Kidney glomerular epithelial cell (primary cell): Measurements from ENCODE around the gene CD244.

Experiments
- DNase-seq: peaks from one replicate; lab custom pipeline; 2025; lab: John Stamatoyannopoulos, UW

The CD244 gene

DNA sequence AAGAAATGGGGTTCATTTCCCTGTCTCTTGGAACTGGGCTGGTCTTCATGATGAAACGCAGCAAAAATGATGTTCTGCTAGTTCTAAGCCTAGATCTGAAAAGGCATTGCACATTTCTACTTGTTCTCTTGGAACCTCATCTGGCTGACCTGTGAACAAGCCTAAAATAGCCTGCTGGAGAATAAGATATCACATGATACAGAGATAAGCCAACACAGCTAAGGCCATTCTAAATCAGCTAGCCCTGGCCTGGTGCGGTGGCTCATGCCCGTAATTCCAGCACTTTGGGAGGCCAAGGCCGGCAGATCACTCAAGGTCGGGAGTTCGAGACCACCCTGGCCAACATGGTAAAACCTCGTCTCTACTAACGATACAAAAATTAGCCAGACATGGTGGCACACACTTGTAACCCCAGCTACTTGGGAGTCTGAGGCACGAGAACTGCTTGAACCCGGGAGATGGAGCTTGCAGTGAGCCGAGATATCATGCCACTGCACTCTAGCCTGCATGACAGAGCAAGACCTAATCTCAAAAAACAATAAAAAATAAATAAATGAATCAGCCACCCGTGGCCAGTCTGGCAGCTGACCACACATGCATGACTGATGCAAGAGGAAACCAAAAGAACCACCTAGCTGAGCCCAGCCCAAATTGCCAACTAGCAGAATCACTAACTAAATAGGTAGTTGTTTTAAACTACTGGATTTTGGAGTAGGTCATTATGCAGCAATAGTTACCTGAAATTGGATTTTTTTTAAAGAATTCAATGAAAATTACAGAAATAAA lies 18.0 kb downstream of the CD244 start:
- no peak for DNase-seq

DNA sequence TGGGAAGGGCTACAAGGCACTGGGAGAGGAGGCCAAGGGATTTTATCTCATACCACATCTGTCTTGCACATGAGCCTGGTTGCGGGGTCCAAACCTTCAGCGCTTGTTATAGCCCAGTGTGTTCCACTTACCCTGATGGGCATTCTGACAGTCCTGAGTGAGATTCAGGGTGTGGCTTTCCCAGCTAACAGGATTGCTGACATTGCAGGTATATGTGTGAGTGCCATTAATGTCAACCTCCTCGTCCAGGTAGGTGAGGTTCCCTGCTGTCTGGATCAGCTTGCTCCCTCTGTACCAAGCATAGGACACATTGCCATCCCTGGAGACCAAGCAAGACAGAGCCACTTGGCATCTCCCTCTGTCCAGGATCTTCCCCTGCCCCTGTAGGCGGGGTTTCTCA lies 21.6 kb downstream of the CD244 start:
- DNase-seq = no peak

GRCh38 chr1:160839746-160840145 lies 22.9 kb downstream of the CD244 start:
- DNase-seq = no peak

GRCh38 chr1:160838888-160839287 lies 23.8 kb downstream of the CD244 start:
- DNase-seq = no peak

GRCh38 chr1:160837558-160838205 lies 25.0 kb downstream of the CD244 start:
- no peak for DNase-seq

GRCh38 chr1:160836981-160837557 lies 25.6 kb downstream of the CD244 start:
- no peak for DNase-seq

DNA sequence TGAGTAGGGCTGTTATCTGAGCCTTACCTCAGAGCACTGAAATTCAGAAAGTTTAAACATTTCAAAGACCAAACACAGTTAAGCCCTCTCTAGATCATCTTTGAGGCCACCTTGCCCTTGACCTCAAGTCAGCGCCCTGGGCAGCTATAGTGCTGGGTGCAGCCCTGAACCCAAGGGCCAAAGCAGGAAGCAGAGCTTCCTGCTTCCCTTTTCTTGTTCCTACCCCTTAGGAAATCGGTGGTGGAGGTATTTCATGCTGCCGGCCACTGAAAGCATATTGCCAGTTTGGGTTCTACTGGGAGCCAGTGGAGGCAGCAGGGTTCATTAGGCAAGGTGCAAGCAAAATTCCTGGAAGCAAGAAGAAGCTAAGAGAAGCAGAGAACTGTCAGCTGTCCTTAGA lies 26.1 kb downstream of the CD244 start:
- no peak for DNase-seq

- no peak for DNase-seq
These were observed 26.9 kb downstream of the CD244 start for GRCh38 chr1:160835751-160836150.

GRCh38 chr1:160834945-160835565 lies 27.6 kb downstream of the CD244 start:
- peak; percentile 3 for DNase-seq

- DNase-seq = peak; percentile 29
These were observed 32.1 kb downstream of the CD244 start for GRCh38 chr1:160830321-160831153.

GRCh38 chr1:160829766-160830165 lies 32.9 kb downstream of the CD244 start:
- no peak for DNase-seq

GRCh38 chr1:160827418-160827817 lies 35.3 kb downstream of the CD244 start:
- no peak for DNase-seq

GRCh38 chr1:160826546-160826945 lies 36.1 kb downstream of the CD244 start:
- no peak for DNase-seq

- no peak for DNase-seq
These were observed 39.4 kb downstream of the CD244 start for GRCh38 chr1:160823296-160823695.

DNA sequence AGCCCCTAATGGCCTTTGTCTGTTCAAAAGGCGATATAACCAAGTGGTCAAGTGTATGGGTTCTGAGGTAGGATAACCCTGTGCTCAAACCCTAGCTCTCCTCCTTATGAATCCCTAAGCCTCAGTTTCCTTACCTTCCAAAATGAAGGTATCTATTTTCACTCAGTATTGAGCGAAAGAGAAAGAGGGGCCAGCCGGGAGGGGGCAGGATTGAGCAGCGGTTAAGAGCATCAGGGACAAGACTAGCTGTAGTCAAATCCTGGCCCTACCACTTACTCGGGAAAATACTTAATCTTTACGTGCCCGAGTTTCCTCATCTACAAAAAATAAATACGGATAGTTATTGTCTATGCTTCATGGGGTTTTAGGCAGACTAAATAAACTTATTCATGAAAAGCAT lies 41.1 kb downstream of the CD244 start:
- no peak for DNase-seq

DNA sequence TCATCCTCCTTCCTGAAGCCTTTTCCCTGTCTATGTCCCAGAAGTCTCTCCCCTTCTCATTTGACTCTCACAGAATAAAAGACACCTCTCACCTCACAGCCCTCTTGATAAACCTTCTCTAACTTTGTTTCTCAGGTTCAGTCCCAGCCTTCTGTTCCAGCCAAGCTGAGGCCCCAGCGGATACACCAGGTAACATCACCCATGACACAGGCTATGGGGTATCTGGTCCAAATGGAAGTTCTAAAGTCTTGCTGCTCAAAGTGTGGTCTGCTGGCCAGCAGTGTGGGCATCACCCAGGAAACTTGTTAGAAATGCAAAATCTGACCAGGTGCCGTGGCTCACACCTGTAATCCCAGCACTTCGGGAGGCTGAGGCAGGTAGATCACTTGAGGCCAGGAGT lies 43.5 kb downstream of the CD244 start:
- no peak for DNase-seq

DNA sequence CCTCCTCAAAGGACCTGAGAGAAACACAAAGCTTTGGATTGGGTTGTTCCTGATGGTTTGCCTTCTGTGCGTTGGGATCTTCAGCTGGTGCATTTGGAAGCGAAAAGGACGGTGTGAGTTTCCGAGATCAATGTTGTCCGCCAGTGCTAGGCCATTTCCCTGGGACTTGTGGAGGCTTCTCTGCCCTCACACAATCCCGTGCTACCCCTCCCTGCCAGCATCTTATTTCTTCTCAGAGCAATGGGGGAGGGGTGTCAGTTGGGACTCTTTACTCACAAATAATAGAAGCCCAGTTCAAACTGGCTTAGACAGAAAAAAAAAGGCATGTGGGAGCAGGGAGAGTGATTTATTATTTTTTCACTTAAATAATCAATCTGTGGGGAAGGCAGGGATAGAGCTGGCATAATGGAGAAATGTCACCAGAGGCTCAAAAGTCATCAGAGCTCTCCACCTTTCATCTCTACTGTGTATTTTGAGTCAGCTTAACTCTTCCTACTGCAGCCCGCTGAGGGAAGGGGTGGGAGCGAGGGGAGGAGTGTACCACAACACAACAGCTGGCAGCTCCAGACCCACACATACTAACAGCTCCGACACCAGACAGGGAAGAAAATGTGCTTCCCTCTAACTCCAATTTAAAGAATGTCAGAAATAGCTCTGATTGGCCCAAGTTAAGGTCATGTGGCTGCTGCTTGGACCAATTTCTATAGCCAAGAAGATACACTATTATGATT lies 44.3 kb downstream of the CD244 start:
- no peak for DNase-seq

- no peak for DNase-seq
These were observed 47.8 kb downstream of the CD244 start for GRCh38 chr1:160814856-160815255.

- no peak for DNase-seq
These were observed 48.4 kb downstream of the CD244 start for GRCh38 chr1:160814316-160814715.

GRCh38 chr1:160813215-160813614 lies 49.5 kb downstream of the CD244 start:
- no peak for DNase-seq

DNA sequence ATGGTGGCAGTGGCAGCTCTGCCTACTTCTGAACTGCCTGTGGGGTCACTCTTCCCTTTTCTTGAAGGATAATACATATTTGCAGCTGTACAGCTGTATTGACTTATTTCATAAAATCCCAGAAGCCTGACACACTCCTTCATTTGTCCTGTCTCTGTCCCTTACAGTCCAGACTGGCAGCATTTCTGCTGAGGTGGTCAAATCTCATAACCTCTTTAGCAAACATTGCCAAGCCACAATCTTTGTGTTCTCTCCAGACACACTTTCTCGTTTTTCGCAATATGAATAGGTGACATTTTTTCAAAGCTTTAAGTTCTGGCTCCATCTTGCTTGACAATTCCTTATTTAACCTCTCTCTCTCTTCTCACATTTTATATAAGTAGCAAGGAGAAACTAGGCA lies 51.5 kb downstream of the CD244 start:
- no peak for DNase-seq
